Measurements from ENCODE around the gene PIGBOS1. TPM values are rescaled to one million over a fixed set of nuclear protein-coding genes. Genes with fewer than 3 reads are reported as not detected.

The PIGBOS1 gene
- total RNA-seq, 1 donor from 2014 or later = 8.9 TPM

- H3K4me3 ChIP-seq (ENCODE audit: insufficient read depth, low read depth, low read length) = no peak overlapping the region
- no peak for FAIRE-seq
- no peaks in the 10 kb centered on the region for H3K36me3 ChIP-seq (ENCODE audit: insufficient read depth, low read length)
- H3K27ac ChIP-seq (ENCODE audit: low read depth, low read length) = no peak overlapping the region
- no peak overlapping the region for H3K4me2 ChIP-seq (ENCODE audit: low read length)
- H3K4me3 Mint-ChIP-seq (ENCODE audit: unreplicated experiment) = no peak overlapping the region
- no peaks in the 10 kb centered on the region for H3K36me3 Mint-ChIP-seq (ENCODE audit: low read depth, unreplicated experiment)
- no peak overlapping the region for H2AFZ ChIP-seq (ENCODE audit: low read depth, low read length)
- no peak for TF ChIP-seq EZH2 (IDR thresholded peaks at IDR 0.05; ENCODE audit: insufficient read depth, low read length)
- TF ChIP-seq, protein P1, sequence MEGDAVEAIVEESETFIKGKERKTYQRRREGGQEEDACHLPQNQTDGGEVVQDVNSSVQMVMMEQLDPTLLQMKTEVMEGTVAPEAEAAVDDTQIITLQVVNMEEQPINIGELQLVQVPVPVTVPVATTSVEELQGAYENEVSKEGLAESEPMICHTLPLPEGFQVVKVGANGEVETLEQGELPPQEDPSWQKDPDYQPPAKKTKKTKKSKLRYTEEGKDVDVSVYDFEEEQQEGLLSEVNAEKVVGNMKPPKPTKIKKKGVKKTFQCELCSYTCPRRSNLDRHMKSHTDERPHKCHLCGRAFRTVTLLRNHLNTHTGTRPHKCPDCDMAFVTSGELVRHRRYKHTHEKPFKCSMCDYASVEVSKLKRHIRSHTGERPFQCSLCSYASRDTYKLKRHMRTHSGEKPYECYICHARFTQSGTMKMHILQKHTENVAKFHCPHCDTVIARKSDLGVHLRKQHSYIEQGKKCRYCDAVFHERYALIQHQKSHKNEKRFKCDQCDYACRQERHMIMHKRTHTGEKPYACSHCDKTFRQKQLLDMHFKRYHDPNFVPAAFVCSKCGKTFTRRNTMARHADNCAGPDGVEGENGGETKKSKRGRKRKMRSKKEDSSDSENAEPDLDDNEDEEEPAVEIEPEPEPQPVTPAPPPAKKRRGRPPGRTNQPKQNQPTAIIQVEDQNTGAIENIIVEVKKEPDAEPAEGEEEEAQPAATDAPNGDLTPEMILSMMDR (IDR thresholded peaks at IDR 0.05; ENCODE audit: insufficient read depth, low read depth, low read length) = no peak
- H3K9me3 ChIP-seq (ENCODE audit: insufficient read depth, low read depth, low read length) = no peaks in the 10 kb centered on the region
- DNase-seq (ENCODE audit: low read depth) = peak; percentile 77
- H3K79me2 ChIP-seq (ENCODE audit: insufficient read depth, low read length) = no peaks in the 10 kb centered on the region
- H3K9me3 Mint-ChIP-seq (ENCODE audit: unreplicated experiment) = no peaks in the 10 kb centered on the region
- H4K20me1 ChIP-seq (ENCODE audit: insufficient read depth, low read length) = no peaks in the 10 kb centered on the region
- no peaks in the 10 kb centered on the region for H3K27me3 ChIP-seq (ENCODE audit: insufficient read depth, low read length)
- no peak overlapping the region for H3K27ac Mint-ChIP-seq (ENCODE audit: unreplicated experiment)
- H3K27me3 Mint-ChIP-seq (ENCODE audit: low read depth, unreplicated experiment) = no peaks in the 10 kb centered on the region
- H3K4me1 Mint-ChIP-seq (ENCODE audit: low read depth, unreplicated experiment) = peaks cover 1% of the 10 kb centered on the region
- no peaks in the 10 kb centered on the region for H3K4me1 ChIP-seq (ENCODE audit: insufficient read depth, low read length)
- H3K9ac ChIP-seq (ENCODE audit: low read length) = no peak overlapping the region
Measured at GRCh38 chr15:55357774-55358173, 38.9 kb upstream of the PIGBOS1 start.

DNA sequence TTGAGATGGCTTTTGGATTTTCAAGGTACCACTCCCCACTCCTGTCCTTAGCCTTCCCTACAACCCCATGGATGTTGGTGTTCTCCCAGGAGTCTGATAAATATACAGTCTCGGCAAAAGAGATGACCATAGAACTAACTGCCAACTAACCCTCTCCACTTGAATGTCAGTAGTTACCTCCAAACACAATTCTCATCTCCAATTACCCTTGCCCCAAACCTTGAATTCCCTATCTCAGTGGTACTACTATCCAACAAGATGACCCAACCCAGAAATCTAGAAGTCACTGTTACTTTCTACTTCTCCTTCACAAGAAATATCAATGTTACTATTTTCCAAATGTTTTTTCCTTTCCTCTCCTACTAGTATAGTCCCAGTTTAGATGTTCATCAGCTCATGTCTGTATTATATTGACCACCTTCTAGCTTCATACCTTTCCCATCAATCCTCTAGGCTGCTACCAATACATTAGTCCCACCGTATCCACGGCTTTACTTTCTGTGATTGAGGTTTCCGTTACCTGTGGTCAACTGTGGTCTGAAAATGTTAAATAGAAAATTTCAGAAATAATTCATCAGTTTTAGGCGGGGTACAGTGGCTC lies 38.2 kb upstream of the PIGBOS1 start:
- Histone ChIP-seq H3K36me3 (ENCODE audit: insufficient read depth, low read length) (no peaks in the 10 kb centered on the region), H3K4me3 (ENCODE audit: insufficient read depth, low read depth, low read length) (no peak overlapping the region), H3K4me1 (ENCODE audit: insufficient read depth, low read length) (no peaks in the 10 kb centered on the region), H3K4me2 (ENCODE audit: low read length) (no peak overlapping the region), H3K27ac (ENCODE audit: low read depth, low read length) (no peak overlapping the region), H2AFZ (ENCODE audit: low read depth, low read length) (no peak overlapping the region), H3K79me2 (ENCODE audit: insufficient read depth, low read length) (no peaks in the 10 kb centered on the region), H3K27me3 (ENCODE audit: insufficient read depth, low read length) (no peaks in the 10 kb centered on the region), H3K9me3 (ENCODE audit: insufficient read depth, low read depth, low read length) (no peaks in the 10 kb centered on the region), H4K20me1 (ENCODE audit: insufficient read depth, low read length) (no peaks in the 10 kb centered on the region), H3K9ac (ENCODE audit: low read length) (no peak overlapping the region)
- Mint-ChIP-seq H3K27me3 (ENCODE audit: low read depth, unreplicated experiment) (no peaks in the 10 kb centered on the region), H3K4me3 (ENCODE audit: unreplicated experiment) (no peak overlapping the region), H3K4me1 (ENCODE audit: low read depth, unreplicated experiment) (peaks cover 1% of the 10 kb centered on the region), H3K27ac (ENCODE audit: unreplicated experiment) (no peak overlapping the region), H3K9me3 (ENCODE audit: unreplicated experiment) (no peaks in the 10 kb centered on the region), H3K36me3 (ENCODE audit: low read depth, unreplicated experiment) (no peaks in the 10 kb centered on the region)
- TF ChIP-seq, protein P1 (IDR thresholded peaks at IDR 0.05; ENCODE audit: insufficient read depth, low read depth, low read length) = no peak
- no peak for TF ChIP-seq EZH2 (IDR thresholded peaks at IDR 0.05; ENCODE audit: insufficient read depth, low read length)
- DNase-seq (ENCODE audit: low read depth) (no peak), FAIRE-seq (no peak)

GRCh38 chr15:55353025-55353424 lies 34.1 kb upstream of the PIGBOS1 start:
- no peaks in the 10 kb centered on the region for H4K20me1 ChIP-seq (ENCODE audit: insufficient read depth, low read length)
- Mint-ChIP-seq H3K27ac (ENCODE audit: unreplicated experiment) (no peak overlapping the region), H3K9me3 (ENCODE audit: unreplicated experiment) (no peaks in the 10 kb centered on the region), H3K4me3 (ENCODE audit: unreplicated experiment) (no peak overlapping the region), H3K27me3 (ENCODE audit: low read depth, unreplicated experiment) (no peaks in the 10 kb centered on the region), H3K36me3 (ENCODE audit: low read depth, unreplicated experiment) (peaks cover 5% of the 10 kb centered on the region), H3K4me1 (ENCODE audit: low read depth, unreplicated experiment) (no peaks in the 10 kb centered on the region)
- no peak overlapping the region for H3K4me2 ChIP-seq (ENCODE audit: low read length)
- DNase-seq (ENCODE audit: low read depth) = no peak
- FAIRE-seq = no peak
- no peaks in the 10 kb centered on the region for H3K27me3 ChIP-seq (ENCODE audit: insufficient read depth, low read length)
- no peaks in the 10 kb centered on the region for H3K79me2 ChIP-seq (ENCODE audit: insufficient read depth, low read length)
- H3K4me3 ChIP-seq (ENCODE audit: insufficient read depth, low read depth, low read length) = no peak overlapping the region
- H3K27ac ChIP-seq (ENCODE audit: low read depth, low read length) = no peak overlapping the region
- no peaks in the 10 kb centered on the region for H3K4me1 ChIP-seq (ENCODE audit: insufficient read depth, low read length)
- H3K9me3 ChIP-seq (ENCODE audit: insufficient read depth, low read depth, low read length) = no peaks in the 10 kb centered on the region
- H3K9ac ChIP-seq (ENCODE audit: low read length) = no peak overlapping the region
- H3K36me3 ChIP-seq (ENCODE audit: insufficient read depth, low read length) = peaks cover 2% of the 10 kb centered on the region
- no peak overlapping the region for H2AFZ ChIP-seq (ENCODE audit: low read depth, low read length)
- no peak for TF ChIP-seq EZH2 (IDR thresholded peaks at IDR 0.05; ENCODE audit: insufficient read depth, low read length)
- TF ChIP-seq, protein P1 (IDR thresholded peaks at IDR 0.05; ENCODE audit: insufficient read depth, low read depth, low read length) = no peak

All from astrocyte (in vitro differentiated cells and primary cell).